ENCODE measurements around the gene CNOT4.

GRCh38 chr7:135341049-135341448 is 168.9 kb downstream of the CNOT4 start:
- TF ChIP-seq, protein P1, sequence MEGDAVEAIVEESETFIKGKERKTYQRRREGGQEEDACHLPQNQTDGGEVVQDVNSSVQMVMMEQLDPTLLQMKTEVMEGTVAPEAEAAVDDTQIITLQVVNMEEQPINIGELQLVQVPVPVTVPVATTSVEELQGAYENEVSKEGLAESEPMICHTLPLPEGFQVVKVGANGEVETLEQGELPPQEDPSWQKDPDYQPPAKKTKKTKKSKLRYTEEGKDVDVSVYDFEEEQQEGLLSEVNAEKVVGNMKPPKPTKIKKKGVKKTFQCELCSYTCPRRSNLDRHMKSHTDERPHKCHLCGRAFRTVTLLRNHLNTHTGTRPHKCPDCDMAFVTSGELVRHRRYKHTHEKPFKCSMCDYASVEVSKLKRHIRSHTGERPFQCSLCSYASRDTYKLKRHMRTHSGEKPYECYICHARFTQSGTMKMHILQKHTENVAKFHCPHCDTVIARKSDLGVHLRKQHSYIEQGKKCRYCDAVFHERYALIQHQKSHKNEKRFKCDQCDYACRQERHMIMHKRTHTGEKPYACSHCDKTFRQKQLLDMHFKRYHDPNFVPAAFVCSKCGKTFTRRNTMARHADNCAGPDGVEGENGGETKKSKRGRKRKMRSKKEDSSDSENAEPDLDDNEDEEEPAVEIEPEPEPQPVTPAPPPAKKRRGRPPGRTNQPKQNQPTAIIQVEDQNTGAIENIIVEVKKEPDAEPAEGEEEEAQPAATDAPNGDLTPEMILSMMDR (IDR thresholded peaks at IDR 0.05; ENCODE audit: insufficient read depth, low read length): no peak
- no peak for TF ChIP-seq REST (IDR thresholded peaks at IDR 0.05; ENCODE audit: insufficient replicate concordance, low read depth)
